ENCODE results near the gene ARID1A.

GRCh38 chr1:26814377-26814776 lies 118.6 kb downstream of the ARID1A start:
- TF ChIP-seq FOSL1 (tag; conservative IDR thresholded peaks at IDR 0.05) (no peak), ADNP (tag; IDR thresholded peaks at IDR 0.05) (no peak), RCOR1 (IDR thresholded peaks at IDR 0.05; ENCODE audit: borderline replicate concordance in 1 of 2, low read depth in 2 of 2, low read length in 2 of 2) (no peak), HDAC2 (IDR thresholded peaks at IDR 0.05) (no peak), ZBTB7A (IDR thresholded peaks at IDR 0.05; ENCODE audit: borderline replicate concordance, control insufficient read depth, low read depth, low read length) (no peak), ZNF347 (CRISPR knock-in tag; IDR thresholded peaks at IDR 0.05; ENCODE audit: low read depth) (no peak), BRF2 (IDR thresholded peaks at IDR 0.05; ENCODE audit: borderline replicate concordance, insufficient read depth, insufficient read length) (no peak), FOXK2 (conservative IDR thresholded peaks at IDR 0.05 in 1 of 2, IDR thresholded peaks at IDR 0.05 in 1 of 2; ENCODE audit: low read depth in 2 of 2) (no peak), GABPA (tag; conservative IDR thresholded peaks at IDR 0.05; ENCODE audit: low read depth) (no peak), MTA2 (IDR thresholded peaks at IDR 0.05; ENCODE audit: low read depth) (no peak), SP1 (CRISPR knock-in tag; IDR thresholded peaks at IDR 0.05) (no peak)
- TF ChIP-seq, protein P1, sequence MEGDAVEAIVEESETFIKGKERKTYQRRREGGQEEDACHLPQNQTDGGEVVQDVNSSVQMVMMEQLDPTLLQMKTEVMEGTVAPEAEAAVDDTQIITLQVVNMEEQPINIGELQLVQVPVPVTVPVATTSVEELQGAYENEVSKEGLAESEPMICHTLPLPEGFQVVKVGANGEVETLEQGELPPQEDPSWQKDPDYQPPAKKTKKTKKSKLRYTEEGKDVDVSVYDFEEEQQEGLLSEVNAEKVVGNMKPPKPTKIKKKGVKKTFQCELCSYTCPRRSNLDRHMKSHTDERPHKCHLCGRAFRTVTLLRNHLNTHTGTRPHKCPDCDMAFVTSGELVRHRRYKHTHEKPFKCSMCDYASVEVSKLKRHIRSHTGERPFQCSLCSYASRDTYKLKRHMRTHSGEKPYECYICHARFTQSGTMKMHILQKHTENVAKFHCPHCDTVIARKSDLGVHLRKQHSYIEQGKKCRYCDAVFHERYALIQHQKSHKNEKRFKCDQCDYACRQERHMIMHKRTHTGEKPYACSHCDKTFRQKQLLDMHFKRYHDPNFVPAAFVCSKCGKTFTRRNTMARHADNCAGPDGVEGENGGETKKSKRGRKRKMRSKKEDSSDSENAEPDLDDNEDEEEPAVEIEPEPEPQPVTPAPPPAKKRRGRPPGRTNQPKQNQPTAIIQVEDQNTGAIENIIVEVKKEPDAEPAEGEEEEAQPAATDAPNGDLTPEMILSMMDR (IDR thresholded peaks at IDR 0.05 in 2 of 3, conservative IDR thresholded peaks at IDR 0.05 in 1 of 3; ENCODE audit: insufficient read depth in 2 of 3, low read depth in 1 of 3, low read length in 3 of 3): no peak

Data from K562 (cell line).